SH-SY5Y (cell line): ENCODE data around the gene RGS16.

Source experiments
- GATA2 ChIP-seq: IDR thresholded peaks from 2 replicates; pipeline ENCODE4 v1.6.1; 2011; ENCODE audit warnings: mild to moderate bottlenecking, low read depth, low read length
- GATA3 ChIP-seq: IDR thresholded peaks from 2 replicates; pipeline ENCODE4 v1.6.1; 2011; ENCODE audit warnings: low read depth, mild to moderate bottlenecking, low read length, moderate library complexity

DNA sequence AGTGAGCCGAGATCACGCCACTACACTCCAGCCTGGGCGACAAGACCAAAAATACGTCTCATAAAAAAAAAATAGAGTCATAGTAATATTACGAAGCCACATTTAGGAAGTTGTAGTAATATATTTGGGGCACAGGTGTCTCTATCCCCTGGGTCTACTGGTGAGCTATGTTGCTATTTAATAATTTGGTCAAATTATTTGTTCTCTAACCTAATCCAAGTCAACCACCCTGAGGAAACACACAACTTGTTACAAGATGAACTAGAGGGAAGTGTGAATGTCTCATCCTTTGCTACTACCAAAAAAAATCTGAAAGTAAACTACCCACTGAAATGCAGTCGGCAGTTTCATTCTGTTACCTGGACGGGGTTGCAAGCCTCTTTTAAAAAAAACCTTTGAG is 44.9 kb upstream of the RGS16 start:
- TF ChIP-seq GATA2 (no peak), GATA3 (no peak)
